Loucy (cell line): ENCODE measurements around the gene RNF125.
A peak's percentile ranks its signal among the peaks of the same experiment; 100 is the strongest.
"Not testable (repeated sequence)": the region's sequence is repeated elsewhere in the genome, so short reads cannot be mapped to it uniquely, and the experiment has no call there.

ENCODE experiments used
- H2AFZ ChIP-seq: fragments of 200-600 bp; sonication (generic); 2 replicates; pipeline ENCODE4 v1.6.0; 2016; ENCODE audit warnings: antibody characterized with exemption, mild to moderate bottlenecking, low read length, moderate library complexity
- H3F3A ChIP-seq: fragments of 200-600 bp; 2 replicates; pipeline ENCODE4 v1.6.0; 2016; ENCODE audit warnings: antibody characterized with exemption, low read depth, mild to moderate bottlenecking
- H3K27me3 ChIP-seq: fragments of 200-600 bp; sonication (generic); 2 replicates; pipeline ENCODE4 v1.6.1; 2014; ENCODE audit warnings: low read length, mild to moderate bottlenecking; ENCODE audit not compliant: insufficient read depth, poor library complexity, severe bottlenecking
- H3K36me3 ChIP-seq: fragments of 200-600 bp; sonication (generic); 2 replicates; pipeline ENCODE4 v1.6.1; 2016; ENCODE audit warnings: low read length; ENCODE audit not compliant: insufficient read depth
- H3K4me1 ChIP-seq: fragments of 200-600 bp; sonication (generic); 2 replicates; pipeline ENCODE4 v1.5.1; 2014; ENCODE audit warnings: low read length, mild to moderate bottlenecking; ENCODE audit not compliant: insufficient read depth, poor library complexity, severe bottlenecking
- H3K4me2 ChIP-seq: fragments of 200-600 bp; sonication (generic); 2 replicates; pipeline ENCODE4 v1.6.0; 2014; ENCODE audit warnings: antibody characterized with exemption, low read length, low read depth, mild to moderate bottlenecking; ENCODE audit not compliant: poor library complexity, severe bottlenecking
- H3K4me3 ChIP-seq: fragments of 200-600 bp; sonication (generic); 2 replicates; pipeline ENCODE4 v1.5.1; 2014; ENCODE audit warnings: low read length, mild to moderate bottlenecking, mixed read lengths; ENCODE audit not compliant: poor library complexity, severe bottlenecking
- H3K79me2 ChIP-seq: fragments of 200-600 bp; sonication (generic); 2 replicates; pipeline ENCODE4 v1.6.1; 2014; ENCODE audit warnings: low read length; ENCODE audit not compliant: insufficient read depth
- H3K9ac ChIP-seq: fragments of 200-600 bp; sonication (generic); 2 replicates; pipeline ENCODE4 v1.6.0; 2014; ENCODE audit warnings: mild to moderate bottlenecking, low read depth, low read length, moderate library complexity; ENCODE audit not compliant: poor library complexity, severe bottlenecking
- H3K9me2 ChIP-seq: fragments of 200-600 bp; sonication (generic); replicated peaks from 2 replicates; pipeline ENCODE4 v1.6.1; 2016; ENCODE audit warnings: low read depth, low read length, mixed read lengths
- H3K9me3 ChIP-seq: fragments of 200-600 bp; sonication (generic); 2 replicates; pipeline ENCODE4 v1.6.1; 2014; ENCODE audit warnings: mild to moderate bottlenecking, antibody characterized with exemption, low read length, low read depth; ENCODE audit not compliant: insufficient read depth
- H4K20me1 ChIP-seq: fragments of 200-600 bp; sonication (generic); 2 replicates; pipeline ENCODE4 v1.6.0; 2014; ENCODE audit warnings: antibody characterized with exemption, low read length, mild to moderate bottlenecking; ENCODE audit not compliant: insufficient read depth, poor library complexity, severe bottlenecking
- CTCF ChIP-seq: fragments of 200-600 bp; sonication (generic); conservative IDR thresholded peaks from 2 replicates; pipeline ENCODE4 v1.5.1; 2014; ENCODE audit warnings: mild to moderate bottlenecking, antibody characterized with exemption, low read length
- EZH2phosphoT487 ChIP-seq: fragments of 200-600 bp; IDR thresholded peaks from 2 replicates; pipeline ENCODE4 v1.6.1; 2018; ENCODE audit warnings: antibody characterized with exemption, mild to moderate bottlenecking, moderate library complexity, borderline replicate concordance

RNF125 gene

DNA sequence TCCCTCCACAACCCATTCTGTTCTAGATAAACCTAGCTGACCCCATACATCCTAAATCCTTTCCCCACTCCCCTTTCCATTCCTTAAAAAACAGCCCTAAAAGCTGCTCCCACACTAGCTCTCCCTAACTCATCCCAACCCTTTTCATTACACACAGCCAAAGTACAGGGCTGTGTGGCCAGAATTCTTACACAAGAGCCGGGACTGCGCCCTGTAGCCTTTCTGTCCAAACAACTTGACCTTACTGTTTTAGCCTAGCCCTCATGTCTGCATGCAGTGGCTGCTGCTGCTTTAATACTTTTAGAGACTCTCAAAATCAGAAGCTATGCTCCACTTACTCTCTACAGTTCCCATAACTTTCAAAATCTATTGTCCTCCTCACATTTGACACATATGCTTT, 14.8 kb upstream of the RNF125 start:
- not testable (repeated sequence) for H3K36me3 ChIP-seq, H3K4me2 ChIP-seq, H3F3A ChIP-seq, H3K9me3 ChIP-seq, H4K20me1 ChIP-seq, H3K4me1 ChIP-seq, H2AFZ ChIP-seq, H3K27me3 ChIP-seq, H3K79me2 ChIP-seq, H3K4me3 ChIP-seq, H3K9ac ChIP-seq, H3K9me2 ChIP-seq

- Histone ChIP-seq H3K4me1 (no peaks in the 10 kb centered on the region), H4K20me1 (no peaks in the 10 kb centered on the region), H3K79me2 (no peaks in the 10 kb centered on the region), H3F3A (no peaks in the 10 kb centered on the region), H3K4me3 (no peak overlapping the region), H2AFZ (no peak overlapping the region), H3K27me3 (no peaks in the 10 kb centered on the region), H3K9me3 (no peaks in the 10 kb centered on the region), H3K36me3 (no peaks in the 10 kb centered on the region), H3K9ac (no peak overlapping the region), H3K4me2 (no peak overlapping the region), H3K9me2 (no peaks in the 10 kb centered on the region)
- TF ChIP-seq EZH2phosphoT487, result no peak
- no peak for TF ChIP-seq CTCF
Observed at GRCh38 chr18:32010124-32010721, 8.4 kb upstream of the RNF125 start.

GRCh38 chr18:32011193-32011592, 7.4 kb upstream of the RNF125 start:
- H3K27me3 ChIP-seq, result no peaks in the 10 kb centered on the region
- H3K79me2 ChIP-seq, result no peaks in the 10 kb centered on the region
- no peaks in the 10 kb centered on the region for H3K4me1 ChIP-seq
- no peaks in the 10 kb centered on the region for H4K20me1 ChIP-seq
- TF ChIP-seq EZH2phosphoT487, result no peak
- TF ChIP-seq CTCF, result no peak
- H3K9me3 ChIP-seq, result no peaks in the 10 kb centered on the region
- H3F3A ChIP-seq, result no peaks in the 10 kb centered on the region
- no peaks in the 10 kb centered on the region for H3K9me2 ChIP-seq
- no peak overlapping the region for H3K4me3 ChIP-seq
- H3K36me3 ChIP-seq, result no peaks in the 10 kb centered on the region
- H3K4me2 ChIP-seq, result no peak overlapping the region
- H3K9ac ChIP-seq, result no peak overlapping the region
- H2AFZ ChIP-seq, result no peak overlapping the region

GRCh38 chr18:32019251-32019948, 775 bp downstream of the RNF125 start:
- Histone ChIP-seq H3K9me2 (no peaks in the 10 kb centered on the region), H3K4me2 (peak overlapping the region; percentile 87), H3K9me3 (no peaks in the 10 kb centered on the region), H3K79me2 (peaks cover 42% of the 10 kb centered on the region), H3K9ac (peak overlapping the region; percentile 96), H3K27me3 (no peaks in the 10 kb centered on the region), H3F3A (peaks cover 8% of the 10 kb centered on the region; the same call in 1 of the 2 replicates), H3K4me1 (peaks cover 20% of the 10 kb centered on the region), H4K20me1 (no peaks in the 10 kb centered on the region), H3K36me3 (no peaks in the 10 kb centered on the region), H3K4me3 (peak overlapping the region; percentile 93), H2AFZ (peak overlapping the region; percentile 88)
- TF ChIP-seq EZH2phosphoT487 (no peak), CTCF (peak; percentile 44)

DNA sequence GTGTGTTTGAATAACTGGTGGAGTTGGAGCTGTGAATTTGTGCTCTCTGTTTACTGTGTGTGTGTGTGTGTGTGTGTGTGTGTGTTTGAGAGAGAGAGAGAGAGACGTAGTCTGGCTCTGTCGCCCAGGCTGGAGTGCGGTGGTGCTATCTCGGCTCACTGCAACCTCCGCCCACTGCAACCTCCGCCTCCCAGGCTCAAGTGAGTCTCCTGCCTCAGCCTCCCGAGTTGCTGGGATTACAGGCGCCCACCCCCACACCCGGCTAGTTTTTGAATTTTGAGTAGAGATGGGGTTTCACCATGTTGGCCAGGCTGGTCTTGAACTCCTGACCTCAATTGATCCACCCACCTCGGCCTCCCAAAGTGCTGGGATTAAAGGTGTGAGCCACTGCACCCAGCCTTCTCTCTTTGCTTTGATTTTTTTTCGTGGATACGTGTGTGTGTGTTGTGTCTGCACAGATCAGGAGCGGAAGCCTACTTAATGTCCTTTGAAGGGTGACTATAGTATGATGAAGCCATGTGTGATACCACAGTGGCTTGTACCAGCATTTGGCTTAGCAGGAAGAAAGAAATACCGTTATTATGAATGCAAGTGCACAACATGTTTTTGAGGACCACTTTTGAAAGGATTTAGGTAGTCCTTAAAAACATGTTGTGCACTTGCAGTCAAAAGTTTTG, 1.5 kb downstream of the RNF125 start:
- peak overlapping the region; percentile 88 for H2AFZ ChIP-seq
- not testable (repeated sequence) for H3K36me3 ChIP-seq, H3K9me2 ChIP-seq, H3F3A ChIP-seq, H4K20me1 ChIP-seq, H3K9me3 ChIP-seq, H3K27me3 ChIP-seq
- peaks cover 20% of the 10 kb centered on the region for H3K4me1 ChIP-seq
- H3K4me3 ChIP-seq, result peak overlapping the region; percentile 93
- peaks cover 49% of the 10 kb centered on the region for H3K79me2 ChIP-seq
- H3K4me2 ChIP-seq, result peak overlapping the region; percentile 87
- H3K9ac ChIP-seq, result peak overlapping the region; percentile 96
